Endothelial cell of umbilical vein (primary cell): Measurements from ENCODE around the gene MBD5.

Experiments
- FOS ChIP-seq: IDR thresholded peaks from 2 replicates; pipeline ENCODE4 v1.6.1; 2011; ENCODE audit warnings: mild to moderate bottlenecking, low read length, moderate library complexity, borderline replicate concordance; ENCODE audit not compliant: insufficient read depth
- POLR2A ChIP-seq: IDR thresholded peaks from 2 replicates; pipeline ENCODE4 v1.6.1; 2012; ENCODE audit warnings: low read depth, mild to moderate bottlenecking, control low read depth, low read length
- POLR2AphosphoS5 ChIP-seq: IDR thresholded peaks from 2 replicates; pipeline ENCODE4 v1.6.1; 2012; ENCODE audit warnings: low read depth, mild to moderate bottlenecking, control low read depth, low read length, moderate library complexity; ENCODE audit not compliant: insufficient read depth
- TF ChIP-seq, protein P1 (sequence below), 2 donors: IDR thresholded peaks; 1 replicate in 1 of 2; 2 replicates in 1 of 2; pipeline ENCODE4 v1.5.1; 2011; ENCODE audit warnings: low read length in 2 of 2, mild to moderate bottlenecking in 2 of 2, moderate library complexity in 2 of 2, control low read depth in 1 of 2, inconsistent platforms in 1 of 2, low read depth in 1 of 2; ENCODE audit not compliant: insufficient read depth in 1 of 2; ENCODE audit errors: extremely low read depth in 1 of 2

DNA sequence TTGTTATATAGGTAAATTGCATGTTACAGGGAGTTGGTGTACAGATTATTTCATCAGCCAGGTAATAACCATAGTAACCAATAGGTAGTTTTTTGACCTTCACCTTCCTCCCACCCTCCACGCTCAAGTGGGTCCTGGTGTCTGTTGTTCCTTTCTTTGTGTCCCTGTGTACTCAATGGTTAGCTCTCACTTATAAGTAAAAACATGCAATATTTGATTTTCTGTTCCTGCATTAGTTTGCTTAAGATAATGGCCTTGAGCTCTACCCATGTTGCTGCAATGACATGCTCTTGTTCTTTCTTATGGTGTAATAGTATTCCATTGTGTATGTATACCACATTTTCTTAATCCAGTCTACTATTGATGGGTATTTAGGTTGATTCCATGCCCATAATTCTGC lies 390.0 kb downstream of the MBD5 start:
- TF ChIP-seq, protein P1, sequence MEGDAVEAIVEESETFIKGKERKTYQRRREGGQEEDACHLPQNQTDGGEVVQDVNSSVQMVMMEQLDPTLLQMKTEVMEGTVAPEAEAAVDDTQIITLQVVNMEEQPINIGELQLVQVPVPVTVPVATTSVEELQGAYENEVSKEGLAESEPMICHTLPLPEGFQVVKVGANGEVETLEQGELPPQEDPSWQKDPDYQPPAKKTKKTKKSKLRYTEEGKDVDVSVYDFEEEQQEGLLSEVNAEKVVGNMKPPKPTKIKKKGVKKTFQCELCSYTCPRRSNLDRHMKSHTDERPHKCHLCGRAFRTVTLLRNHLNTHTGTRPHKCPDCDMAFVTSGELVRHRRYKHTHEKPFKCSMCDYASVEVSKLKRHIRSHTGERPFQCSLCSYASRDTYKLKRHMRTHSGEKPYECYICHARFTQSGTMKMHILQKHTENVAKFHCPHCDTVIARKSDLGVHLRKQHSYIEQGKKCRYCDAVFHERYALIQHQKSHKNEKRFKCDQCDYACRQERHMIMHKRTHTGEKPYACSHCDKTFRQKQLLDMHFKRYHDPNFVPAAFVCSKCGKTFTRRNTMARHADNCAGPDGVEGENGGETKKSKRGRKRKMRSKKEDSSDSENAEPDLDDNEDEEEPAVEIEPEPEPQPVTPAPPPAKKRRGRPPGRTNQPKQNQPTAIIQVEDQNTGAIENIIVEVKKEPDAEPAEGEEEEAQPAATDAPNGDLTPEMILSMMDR (IDR thresholded peaks at IDR 0.05; ENCODE audit: extremely low read depth in 1 of 2, insufficient read depth in 1 of 2, low read depth in 1 of 2, low read length in 2 of 2): no peak
- TF ChIP-seq POLR2A (no peak), POLR2AphosphoS5 (no peak), FOS (no peak)
